Hippocampal formation (tissue), 2 donors: ENCODE measurements around the gene GCGR.

Experiments used
- DNase-seq, 2 donors: peaks; one replicate each; lab custom pipeline; 2025; lab: John Stamatoyannopoulos, UW

Gene GCGR

DNA sequence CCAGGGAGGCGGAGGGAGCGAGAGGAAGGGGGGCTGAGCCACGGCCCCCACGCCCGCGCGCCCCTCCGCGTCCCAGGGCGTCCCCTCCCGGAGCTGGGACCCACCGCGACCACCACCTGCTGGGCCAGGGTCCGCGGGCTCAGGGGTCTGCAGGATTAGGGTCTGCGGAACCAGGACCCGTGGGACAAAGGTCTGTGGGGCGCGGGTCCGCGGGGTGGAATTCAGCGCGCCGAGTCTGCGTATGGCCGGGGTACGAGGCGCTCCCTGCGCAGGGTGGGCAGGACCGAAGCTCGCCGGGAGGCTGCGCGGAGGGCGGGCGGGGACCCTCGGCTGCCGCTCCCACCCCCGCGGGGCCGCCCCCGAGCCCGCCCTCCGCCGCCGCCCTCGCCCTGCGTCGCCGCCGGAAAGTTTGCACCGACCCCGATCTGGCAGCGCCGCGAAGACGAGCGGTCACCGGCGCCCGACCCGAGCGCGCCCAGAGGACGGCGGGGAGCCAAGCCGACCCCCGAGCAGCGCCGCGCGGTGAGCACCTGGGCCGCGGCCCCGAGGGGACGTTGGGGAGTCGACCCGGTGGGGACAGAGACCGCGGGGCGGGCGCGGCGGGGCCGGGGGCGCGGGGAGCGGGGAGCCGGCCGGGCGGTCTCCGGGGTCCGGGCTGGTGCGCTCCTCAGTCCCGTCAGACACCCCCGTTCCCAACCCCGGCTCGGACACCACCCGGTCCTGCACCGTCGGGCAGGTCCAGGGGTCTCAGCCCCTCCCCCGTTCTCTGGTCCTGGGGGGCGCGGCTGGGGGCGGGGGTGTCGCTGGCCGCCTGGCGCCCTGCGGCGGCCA, at the start of gene GCGR:
TSS of gene GCGR (plus strand) at position 423 of the 831 bp plus-strand sequence. CDS start 4,869 bp downstream, outside the sequence.
- DNase-seq: no peak

DNA sequence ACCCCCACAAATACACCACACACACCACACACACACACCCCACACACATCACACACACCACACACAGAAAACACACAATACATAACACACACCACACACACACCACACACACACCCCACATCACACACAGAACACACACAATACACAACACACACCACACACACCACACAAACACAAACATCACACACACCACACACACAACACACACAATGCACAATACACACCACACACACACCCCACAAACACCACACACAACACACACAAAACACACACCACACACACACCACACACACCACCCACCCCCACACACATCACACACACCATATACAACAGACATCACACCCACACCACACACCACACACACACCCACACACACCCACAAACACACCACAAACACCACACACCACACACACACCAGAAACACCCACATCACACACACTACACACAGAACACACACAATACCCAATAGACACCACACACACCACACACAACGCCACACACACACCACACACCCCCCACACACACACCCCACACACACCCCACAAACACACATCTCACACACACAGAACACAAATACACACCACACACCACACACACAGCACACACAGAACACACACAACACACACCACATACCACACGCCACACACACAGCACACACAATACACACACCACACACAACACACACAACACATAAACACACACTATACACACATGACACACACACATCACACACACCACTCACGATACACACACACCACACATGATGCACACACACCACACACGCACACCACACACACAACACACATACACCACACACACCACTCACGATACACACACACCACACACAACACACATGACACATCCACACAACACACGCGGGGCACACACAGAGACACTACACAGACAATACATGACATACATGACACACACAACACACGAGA, 11.0 kb upstream of the GCGR start:
- no peak for DNase-seq

DNA sequence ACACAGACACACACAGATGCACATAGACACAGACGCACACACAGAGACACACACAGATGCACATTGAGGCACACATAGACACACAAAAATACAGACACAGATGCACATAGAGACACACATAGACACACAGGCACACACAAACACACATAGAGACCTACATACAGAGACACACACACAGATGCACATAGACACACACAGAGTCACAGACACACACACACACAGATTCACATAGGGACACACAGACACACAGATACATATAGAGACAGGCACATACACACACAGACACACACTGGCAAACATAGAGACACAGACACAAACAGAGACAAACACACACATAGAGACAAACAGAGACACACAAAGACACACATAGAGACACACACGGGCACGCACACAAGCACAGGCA, 9.9 kb upstream of the GCGR start:
- no peak for DNase-seq

DNA sequence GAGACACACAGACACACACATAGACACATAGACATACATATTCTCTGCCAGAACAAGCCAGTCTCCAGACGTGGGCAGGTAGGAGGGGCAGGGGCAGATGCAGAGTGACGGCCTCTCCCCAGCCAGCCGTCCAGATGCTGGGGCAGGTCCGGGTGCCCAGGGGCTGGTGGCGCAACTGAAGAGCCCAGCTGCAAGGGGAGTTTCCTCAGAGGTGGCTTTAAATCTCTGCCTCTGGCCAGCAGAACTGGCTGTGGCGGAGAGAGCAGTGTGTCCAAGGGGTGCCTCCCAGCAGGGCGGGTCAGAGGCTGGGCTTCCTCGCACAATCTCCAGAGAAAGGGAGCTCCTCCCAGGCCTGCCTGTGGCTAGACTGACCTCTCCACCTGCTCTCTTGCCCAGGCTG, 9.4 kb upstream of the GCGR start:
- no peak for DNase-seq

DNA sequence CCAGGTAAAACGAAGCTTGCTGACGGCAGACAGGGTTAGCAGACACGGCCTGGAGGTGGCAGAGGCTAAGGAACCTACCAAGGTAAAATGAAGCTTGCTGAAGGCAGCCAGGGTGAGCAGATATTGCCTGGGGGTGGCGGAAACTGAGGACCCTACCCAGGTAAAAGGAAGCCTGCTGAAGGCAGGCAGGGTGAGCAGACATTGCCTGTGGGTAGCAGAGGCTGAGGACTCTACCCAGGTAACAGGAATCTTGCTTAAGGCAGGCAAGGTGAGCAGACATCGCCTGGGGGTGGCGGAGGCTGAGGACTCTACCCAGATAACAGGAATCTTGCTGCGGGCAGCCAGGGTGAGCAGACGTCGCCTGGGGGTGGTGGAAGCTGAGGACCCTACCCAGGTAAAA, 2.6 kb upstream of the GCGR start:
- no peak for DNase-seq

DNA sequence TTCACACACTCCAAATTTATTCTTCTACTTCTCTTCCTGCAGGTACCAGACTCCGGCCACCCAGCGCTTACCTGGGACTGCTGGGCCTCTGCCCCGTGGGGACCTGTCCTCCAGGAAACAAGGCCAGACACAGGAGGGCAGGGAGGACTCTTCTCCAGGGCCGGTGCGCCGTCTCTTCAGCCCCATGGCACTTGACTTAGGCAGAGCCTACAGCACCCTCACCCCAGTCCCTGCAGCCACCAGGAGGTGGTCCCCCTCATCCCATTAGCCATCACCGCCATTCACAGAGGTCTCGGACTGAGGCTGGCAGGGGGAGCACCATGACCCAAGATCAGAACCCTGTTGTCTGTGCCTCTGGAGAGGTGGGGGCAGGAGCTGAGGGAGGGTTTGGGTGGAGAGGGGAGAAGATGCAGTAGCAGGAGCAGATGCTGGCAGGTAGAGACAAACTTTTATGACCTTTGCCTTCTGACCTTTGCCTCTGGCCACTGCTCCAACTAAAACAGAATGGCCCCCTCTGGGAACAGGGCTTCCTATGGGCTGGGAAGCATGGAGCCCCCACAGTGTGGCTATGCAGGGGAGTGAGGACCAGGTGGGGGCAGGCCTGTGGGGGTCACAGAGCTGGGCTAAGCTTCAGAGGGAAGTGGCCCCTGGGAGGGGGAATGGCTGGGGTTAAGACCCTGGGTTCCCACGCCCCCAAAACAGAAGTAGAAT, 1.7 kb upstream of the GCGR start:
- no peak for DNase-seq

DNA sequence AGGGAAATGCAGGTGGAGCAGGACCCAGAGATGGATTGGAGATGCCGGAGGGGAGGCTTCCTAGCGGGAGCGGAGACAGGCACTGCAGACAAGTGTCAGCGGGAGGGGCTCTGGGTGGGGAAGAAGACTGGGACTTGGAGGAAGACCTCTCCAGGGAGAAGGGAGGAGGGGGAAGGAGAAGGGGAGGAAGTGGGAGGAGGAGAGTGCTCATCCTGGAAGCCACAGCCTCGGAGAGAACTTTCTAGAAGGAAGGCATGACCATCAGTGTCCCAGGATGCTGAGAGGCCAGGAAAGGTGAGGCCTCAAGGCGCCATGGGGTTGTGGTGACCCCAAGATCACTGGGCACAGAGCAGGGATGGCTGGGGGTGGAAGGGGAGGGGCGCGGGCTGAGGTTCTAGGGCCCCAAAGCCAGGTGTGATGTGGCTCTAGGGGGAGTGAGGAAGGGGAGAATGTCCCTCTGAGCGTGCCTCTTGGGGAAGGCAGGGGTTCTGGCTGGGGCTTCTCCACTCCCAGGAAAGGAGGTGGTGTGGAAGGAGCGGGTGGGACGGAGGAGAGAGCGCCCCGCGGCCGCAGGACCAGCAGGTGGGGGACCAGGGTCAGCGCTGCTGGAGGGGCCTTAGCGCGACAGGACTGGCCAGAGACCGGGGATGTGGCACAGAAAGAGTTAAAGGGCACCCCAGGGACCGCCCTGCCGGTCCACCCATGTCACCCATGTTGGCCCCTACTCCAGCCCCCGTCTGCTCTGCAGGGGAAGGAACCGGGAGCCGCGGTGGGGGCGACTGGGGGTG, 900 bp upstream of the GCGR start:
- no peak for DNase-seq

DNA sequence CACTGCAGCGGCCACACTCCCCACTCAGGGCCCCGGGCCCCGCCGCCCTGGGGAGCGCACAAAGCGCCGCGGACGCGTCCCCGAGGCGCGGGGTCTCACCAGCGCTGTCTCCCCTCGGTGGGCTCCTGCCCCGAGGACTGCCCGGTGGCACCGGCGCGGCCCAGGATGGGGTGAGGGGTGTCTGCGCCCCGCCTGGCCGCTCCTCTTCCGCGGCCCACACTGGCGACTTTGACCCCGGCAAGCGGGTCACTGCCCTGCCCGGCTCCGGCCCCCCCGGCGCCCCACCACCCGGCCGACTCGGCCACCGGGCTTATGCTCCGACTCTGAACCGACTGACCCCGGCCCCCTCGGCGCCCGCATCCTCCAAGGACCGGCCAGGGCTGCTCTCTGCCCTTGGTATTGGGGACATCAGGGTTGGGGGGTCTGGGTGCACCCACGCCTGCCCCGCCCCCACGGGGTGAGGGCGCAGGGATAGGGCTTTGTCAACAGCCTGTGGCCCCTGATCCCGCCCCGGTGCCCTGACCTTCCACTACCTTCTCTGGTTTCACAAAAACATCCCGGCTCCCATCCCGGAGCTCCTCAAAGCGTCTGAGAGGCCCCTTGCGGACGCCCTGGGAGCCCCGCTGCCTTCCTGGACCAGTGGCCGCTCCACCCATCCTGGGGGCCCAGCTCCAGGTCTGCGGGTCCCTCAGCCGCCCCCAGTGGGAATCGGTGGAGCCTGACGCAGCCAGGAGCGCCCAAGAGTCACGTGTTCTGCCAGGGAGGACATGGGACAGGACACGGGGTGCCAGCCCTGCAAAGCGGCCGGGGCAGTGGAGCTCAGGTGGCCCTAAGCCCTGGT, 829 bp downstream of the GCGR start:
- DNase-seq: no peak

DNA sequence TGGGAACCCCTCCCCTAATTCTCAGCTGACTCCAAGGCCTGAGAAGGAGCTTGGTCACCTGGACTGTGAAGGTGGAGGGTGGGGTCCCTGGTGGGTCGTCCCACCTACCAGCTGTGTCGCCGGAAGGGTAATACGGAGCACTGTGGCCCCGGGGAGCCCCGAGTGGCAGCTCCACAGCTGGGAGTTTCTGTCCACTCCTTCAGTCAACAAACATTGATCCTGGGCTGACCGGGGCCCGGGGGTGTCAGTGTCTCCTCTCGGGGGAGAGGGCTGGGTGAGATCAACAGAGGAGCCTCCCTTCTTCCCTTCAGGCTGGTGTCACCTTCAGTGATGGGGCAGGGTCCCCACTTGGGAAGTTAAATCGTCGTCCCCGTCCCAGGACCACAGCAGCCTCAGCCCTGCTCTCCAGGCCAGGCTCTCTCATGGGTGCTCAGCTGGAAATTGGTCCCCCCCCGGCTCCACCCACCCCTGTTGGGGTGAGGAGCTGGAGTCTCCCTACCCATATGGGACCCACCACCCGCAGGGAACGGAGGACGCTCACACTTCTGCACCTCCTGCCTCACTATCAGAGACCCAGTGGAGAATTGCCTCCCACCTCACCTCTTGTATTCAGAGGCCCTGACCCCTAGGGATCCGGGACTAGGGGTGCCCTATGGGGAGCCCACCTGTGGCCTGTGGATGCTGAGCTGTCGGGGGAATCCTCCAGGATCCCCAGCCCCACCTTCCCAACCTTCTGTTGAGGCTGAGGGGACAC, 1.9 kb downstream of the GCGR start:
- no peak for DNase-seq

DNA sequence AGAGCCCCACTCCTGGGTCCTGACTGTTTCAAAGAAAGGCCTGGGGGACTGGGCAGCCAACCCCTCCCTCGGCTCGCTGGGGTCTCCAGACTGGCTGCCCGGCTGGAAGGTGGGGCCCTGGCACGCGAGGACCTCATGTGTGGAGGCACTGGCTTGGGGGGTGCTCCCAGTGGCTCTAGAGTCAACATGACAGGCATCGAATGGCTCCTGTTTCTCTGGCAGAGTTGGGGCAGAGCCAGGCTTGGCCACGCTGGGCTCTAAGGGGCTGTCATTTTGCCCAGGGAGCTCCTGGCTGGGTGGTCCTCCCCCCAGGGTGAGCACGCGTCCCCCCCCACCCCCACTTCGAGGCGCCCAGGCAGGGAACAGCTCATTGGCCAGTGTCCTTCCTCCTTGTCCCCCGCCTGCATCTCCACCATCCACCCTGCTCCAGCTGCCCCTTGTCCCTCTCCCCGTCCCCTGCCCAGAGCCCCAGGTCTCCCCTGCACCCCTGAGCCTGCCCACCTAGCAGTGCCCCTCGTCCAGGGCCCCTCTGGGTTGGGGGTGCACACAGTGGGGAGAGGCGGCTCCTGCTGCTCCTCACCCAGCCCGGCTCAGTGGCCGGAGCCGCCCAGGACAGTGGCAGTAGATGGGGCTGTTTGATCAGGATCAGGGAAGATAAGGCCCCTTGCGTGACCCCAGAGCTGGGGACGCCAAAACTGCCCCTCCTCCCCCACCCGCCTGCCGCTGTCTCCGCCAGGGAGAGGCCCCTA, 2.7 kb downstream of the GCGR start:
- no peak for DNase-seq

DNA sequence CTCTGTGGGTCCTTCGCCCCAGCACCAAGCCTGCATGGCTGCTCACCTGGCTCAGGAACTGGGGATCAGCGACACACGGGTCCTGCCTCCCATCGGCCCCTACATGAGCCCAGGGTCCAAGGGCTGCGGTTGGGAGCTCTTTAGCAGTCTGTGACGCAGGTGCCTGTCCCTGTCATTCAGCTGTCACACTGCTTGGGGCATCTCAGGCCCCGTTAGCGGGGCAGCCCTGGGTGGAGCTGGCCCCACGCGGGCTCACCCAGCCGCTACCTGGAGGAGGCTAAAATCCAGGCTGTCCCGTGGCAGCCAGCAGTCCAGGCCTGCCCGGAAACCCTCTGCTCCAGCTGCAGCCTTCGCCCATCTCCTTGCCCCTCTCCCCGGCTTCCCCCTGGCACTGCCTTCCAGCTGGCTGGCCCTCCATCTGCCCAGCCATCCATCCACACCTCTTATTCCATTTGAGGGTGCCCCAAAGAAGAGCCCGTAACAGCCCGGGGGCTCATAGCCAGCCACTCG, 3.3 kb downstream of the GCGR start:
- no peak for DNase-seq

DNA sequence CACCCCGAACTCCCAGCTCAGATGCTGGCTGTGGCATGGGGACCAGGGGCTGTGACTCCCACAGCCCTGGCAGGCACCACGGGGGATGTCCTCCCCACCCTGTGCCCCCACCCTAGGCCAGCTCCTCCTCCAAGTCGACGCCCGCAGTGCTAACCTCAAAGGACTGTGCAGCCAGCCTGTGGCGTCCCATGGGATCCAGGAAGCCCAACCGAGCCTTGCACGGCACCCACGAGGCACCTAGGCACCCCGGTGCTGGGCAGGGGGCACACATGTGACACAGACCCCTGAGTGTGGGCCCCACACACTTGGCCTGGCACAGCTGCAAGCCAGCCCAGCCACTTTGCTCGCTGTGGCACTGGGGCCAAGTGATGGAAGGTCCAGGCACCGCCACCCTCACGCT, 3.9 kb downstream of the GCGR start:
- DNase-seq: no peak

DNA sequence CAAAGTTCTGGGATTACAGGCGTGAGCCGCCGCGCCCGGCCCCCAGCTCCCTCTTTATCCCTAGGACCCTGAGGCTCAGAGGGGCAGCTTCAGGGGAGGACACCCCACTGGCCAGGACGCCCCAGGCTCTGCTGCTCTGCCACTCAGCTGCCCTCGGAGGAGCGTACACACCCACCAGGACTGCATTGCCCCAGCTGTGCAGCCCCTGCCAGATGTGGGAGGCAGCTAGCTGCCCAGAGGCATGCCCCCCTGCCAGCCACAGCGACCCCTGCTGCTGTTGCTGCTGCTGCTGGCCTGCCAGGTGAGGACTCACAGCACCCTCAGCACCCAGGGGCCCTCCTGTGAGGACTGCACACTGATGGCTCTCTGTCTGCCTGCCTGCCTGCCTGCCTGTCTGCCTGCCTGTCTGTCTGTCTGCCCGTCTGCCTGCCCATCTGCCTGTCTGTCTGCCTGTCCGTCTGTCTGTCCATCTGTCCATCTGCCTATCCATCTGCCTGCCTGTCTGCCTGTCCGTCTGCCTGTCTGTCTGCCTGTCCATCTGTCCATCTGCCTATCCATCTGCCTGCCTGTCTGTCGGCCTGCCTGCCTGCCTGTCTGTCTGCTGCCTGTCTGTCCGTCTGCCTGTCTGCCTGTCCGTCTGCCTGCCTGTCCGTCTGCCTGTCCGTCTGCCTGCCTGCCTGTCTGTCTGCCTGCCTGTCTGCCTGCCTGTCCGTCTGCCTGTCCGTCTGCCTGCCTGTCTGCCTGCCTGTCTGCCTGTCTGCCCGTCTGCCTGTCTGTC, 5.0 kb downstream of the GCGR start:
- DNase-seq: no peak

DNA sequence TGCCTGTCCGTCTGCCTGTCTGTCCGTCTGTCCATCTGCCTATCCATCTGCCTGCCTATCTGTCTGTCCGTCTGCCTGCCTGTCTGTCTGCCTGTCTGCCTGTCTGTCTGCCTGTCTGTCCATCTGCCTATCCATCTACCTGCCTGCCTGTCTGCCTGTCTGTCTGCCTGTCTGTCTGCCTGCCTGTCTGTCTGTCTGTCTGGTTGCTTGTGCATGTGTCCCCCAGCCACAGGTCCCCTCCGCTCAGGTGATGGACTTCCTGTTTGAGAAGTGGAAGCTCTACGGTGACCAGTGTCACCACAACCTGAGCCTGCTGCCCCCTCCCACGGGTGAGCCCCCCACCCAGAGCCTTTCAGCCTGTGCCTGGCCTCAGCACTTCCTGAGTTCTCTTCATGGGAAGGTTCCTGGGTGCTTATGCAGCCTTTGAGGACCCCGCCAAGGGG, 5.6 kb downstream of the GCGR start:
- DNase-seq: no peak

DNA sequence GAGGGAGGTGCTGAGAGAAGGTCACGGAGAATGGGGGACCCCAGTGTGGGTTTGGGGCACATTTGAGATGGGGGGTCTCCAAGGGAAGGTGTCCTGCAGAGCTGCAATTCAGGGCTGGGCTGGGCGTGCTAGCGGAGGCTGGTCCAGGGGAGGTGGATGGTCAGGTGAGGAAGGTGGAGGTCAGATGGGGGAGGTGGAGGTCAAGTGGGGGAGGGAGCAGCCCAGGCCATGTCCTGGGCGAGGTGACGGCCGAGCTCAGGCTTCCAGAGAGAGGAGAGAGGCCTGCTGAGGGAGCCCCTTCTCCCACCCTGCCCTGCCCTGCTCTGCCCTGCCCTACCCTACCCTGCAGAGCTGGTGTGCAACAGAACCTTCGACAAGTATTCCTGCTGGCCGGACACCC, 6.5 kb downstream of the GCGR start:
- DNase-seq: no peak

DNA sequence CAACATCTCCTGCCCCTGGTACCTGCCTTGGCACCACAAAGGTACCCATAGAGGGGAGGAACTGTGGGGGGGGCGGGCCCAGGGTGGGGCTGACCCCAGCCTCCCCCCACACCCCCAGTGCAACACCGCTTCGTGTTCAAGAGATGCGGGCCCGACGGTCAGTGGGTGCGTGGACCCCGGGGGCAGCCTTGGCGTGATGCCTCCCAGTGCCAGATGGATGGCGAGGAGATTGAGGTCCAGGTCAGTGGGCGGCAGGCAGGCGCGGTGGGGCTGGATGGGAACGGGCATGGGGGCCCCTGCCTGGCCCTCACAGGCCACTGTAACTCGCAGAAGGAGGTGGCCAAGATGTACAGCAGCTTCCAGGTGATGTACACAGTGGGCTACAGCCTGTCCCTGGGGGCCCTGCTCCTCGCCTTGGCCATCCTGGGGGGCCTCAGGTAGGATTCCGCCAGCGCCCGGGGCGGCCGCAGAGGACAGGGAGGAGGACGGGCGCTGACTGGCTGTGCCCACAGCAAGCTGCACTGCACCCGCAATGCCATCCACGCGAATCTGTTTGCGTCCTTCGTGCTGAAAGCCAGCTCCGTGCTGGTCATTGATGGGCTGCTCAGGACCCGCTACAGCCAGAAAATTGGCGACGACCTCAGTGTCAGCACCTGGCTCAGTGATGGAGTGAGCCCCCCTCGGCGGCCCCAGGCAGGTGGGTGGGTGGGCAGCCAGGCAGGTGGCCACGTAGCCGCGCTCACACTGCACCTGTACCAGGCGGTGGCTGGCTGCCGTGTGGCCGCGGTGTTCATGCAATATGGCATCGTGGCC, 7.1 kb downstream of the GCGR start:
- DNase-seq: no peak
